IMR-90 (cell line): ENCODE results near the gene PLA2G12A. TPM values are rescaled to one million over a fixed set of nuclear protein-coding genes. Genes with fewer than 3 reads are reported as not detected.

Experiments
- ATAC-seq: fragments of 200-7000 bp; cut with Tn5 transposase; 2 replicates; pipeline ENCODE4 v1.9.1; 2020; ENCODE audit warnings: low read depth, mild to moderate bottlenecking, moderate library complexity
- BruUV-seq: library from RNA; stranded (reverse); fragments of 400-500 nt; replicated peaks from 2 replicates; lab custom pipeline; 2021; lab: Mats Ljungman, UMichigan
- CTCF ChIA-PET: fragments of 300-600 bp; formaldehyde crosslinking; extraction: SDS; loops from one replicate; lab custom pipeline; 2021; ENCODE audit warnings: antibody characterized with exemption; lab: Yijun Ruan, JAX
- POLR2A ChIA-PET: fragments of 300-600 bp; sonication (Branson Sonifier 250); formaldehyde crosslinking; loops from one replicate; lab custom pipeline; 2022; ENCODE audit warnings: antibody characterized with exemption; ENCODE audit not compliant: unreplicated experiment; lab: Charles Lee
- DNase-seq: peaks from one replicate; pipeline ENCODE4 v3.0.0; 2013
- H2AFZ ChIP-seq: replicated peaks from 2 replicates; pipeline ENCODE3; 2013; ENCODE audit warnings: low read length, mild to moderate bottlenecking; ENCODE audit not compliant: poor library complexity
- H2AK5ac ChIP-seq: 2 replicates; pipeline ENCODE4 v1.6.1; 2013; ENCODE audit warnings: low read depth, low read length, inconsistent platforms
- H2AK9ac ChIP-seq: replicated peaks from 2 replicates; pipeline ENCODE3; 2013; ENCODE audit warnings: mild to moderate bottlenecking, low read depth, low read length, moderate library complexity; ENCODE audit not compliant: poor library complexity
- H2BK120ac ChIP-seq: 2 replicates; pipeline ENCODE4 v1.6.1; 2013; ENCODE audit warnings: low read depth, low read length, inconsistent platforms
- H2BK15ac ChIP-seq: 3 replicates; pipeline ENCODE4 v1.6.1; 2013; ENCODE audit warnings: low read depth, low read length, inconsistent platforms
- H2BK20ac ChIP-seq: 2 replicates; pipeline ENCODE4 v1.6.1; 2013; ENCODE audit warnings: low read depth, mild to moderate bottlenecking, inconsistent platforms, low read length, moderate library complexity
- H2BK5ac ChIP-seq: 2 replicates; pipeline ENCODE4 v1.6.1; 2013; ENCODE audit warnings: mild to moderate bottlenecking, low read depth, low read length, inconsistent platforms; ENCODE audit not compliant: poor library complexity, severe bottlenecking
- H3K14ac ChIP-seq: replicated peaks from 2 replicates; pipeline ENCODE4 v1.6.1; 2013; ENCODE audit warnings: low read depth, low read length, inconsistent platforms
- H3K18ac ChIP-seq: 2 replicates; pipeline ENCODE4 v1.6.1; 2013; ENCODE audit warnings: low read depth, low read length, control low read depth
- H3K23ac ChIP-seq: 2 replicates; pipeline ENCODE4 v1.6.1; 2013; ENCODE audit warnings: low read depth, low read length, inconsistent platforms
- H3K27ac ChIP-seq: 2 replicates; pipeline ENCODE4 v1.5.1; 2013; ENCODE audit warnings: mild to moderate bottlenecking, control low read depth, low read length; ENCODE audit not compliant: insufficient read depth
- H3K27me3 ChIP-seq: 2 replicates; pipeline ENCODE4 v1.6.1; 2013; ENCODE audit warnings: low read length; ENCODE audit not compliant: control insufficient read depth, insufficient read depth
- H3K36me3 ChIP-seq: 2 replicates; pipeline ENCODE4 v1.6.1; 2013; ENCODE audit warnings: low read length, mixed read lengths; ENCODE audit not compliant: control insufficient read depth, insufficient read depth
- H3K4ac ChIP-seq: 2 replicates; pipeline ENCODE4 v1.6.1; 2013; ENCODE audit warnings: low read depth, low read length, inconsistent platforms
- H3K4me1 ChIP-seq: 2 replicates; pipeline ENCODE4 v1.6.1; 2013; ENCODE audit warnings: low read length, mixed read lengths; ENCODE audit not compliant: control insufficient read depth, insufficient read depth
- H3K4me2 ChIP-seq: 2 replicates; pipeline ENCODE4 v1.6.1; 2013; ENCODE audit warnings: low read depth, mild to moderate bottlenecking, control low read depth, low read length, moderate library complexity
- H3K4me3 ChIP-seq: 2 replicates; pipeline ENCODE4 v1.5.1; 2013; ENCODE audit warnings: low read depth, mild to moderate bottlenecking, control low read depth, low read length, moderate library complexity; ENCODE audit not compliant: insufficient read depth
- H3K56ac ChIP-seq: 2 replicates; pipeline ENCODE4 v1.6.1; 2013; ENCODE audit warnings: low read length, inconsistent platforms; ENCODE audit not compliant: insufficient read depth; ENCODE audit errors: extremely low read depth
- H3K79me1 ChIP-seq, 2 experiments: 2 replicates each; pipeline ENCODE4 v1.6.1; 2013; ENCODE audit warnings: low read length in 2 of 2, inconsistent platforms in 1 of 2, low read depth in 1 of 2
- H3K9ac ChIP-seq: 2 replicates; pipeline ENCODE4 v1.6.1; 2013; ENCODE audit warnings: low read depth, low read length, control low read depth
- H3K9me1 ChIP-seq: 2 replicates; pipeline ENCODE4 v1.6.1; 2013; ENCODE audit warnings: low read length, inconsistent platforms; ENCODE audit not compliant: insufficient read depth
- H3K9me3 ChIP-seq: 2 replicates; pipeline ENCODE4 v1.6.1; 2013; ENCODE audit warnings: low read length; ENCODE audit not compliant: control insufficient read depth, insufficient read depth
- H4K20me1 ChIP-seq: 2 replicates; pipeline ENCODE4 v1.6.1; 2013; ENCODE audit warnings: low read length, inconsistent platforms; ENCODE audit not compliant: insufficient read depth
- H4K5ac ChIP-seq: 2 replicates; pipeline ENCODE4 v1.6.1; 2013; ENCODE audit warnings: mild to moderate bottlenecking, low read depth, low read length, control low read depth
- H4K8ac ChIP-seq, 2 experiments: 2 replicates each; pipeline ENCODE4 v1.6.1; 2013; ENCODE audit warnings: low read depth in 2 of 2, low read length in 2 of 2, control low read depth in 1 of 2, inconsistent platforms in 1 of 2
- H4K91ac ChIP-seq: 2 replicates; pipeline ENCODE4 v1.6.1; 2013; ENCODE audit warnings: low read depth, low read length, inconsistent platforms; ENCODE audit not compliant: insufficient read depth
- BHLHE40 ChIP-seq: fragments of 150-350 bp; IDR thresholded peaks from 2 replicates; pipeline ENCODE4 v1.6.1; 2016; ENCODE audit warnings: mild to moderate bottlenecking, low read depth, low read length
- CEBPB ChIP-seq: IDR thresholded peaks from 2 replicates; pipeline ENCODE4 v1.6.1; 2012; ENCODE audit warnings: low read depth, low read length, improper control_type of control experiment
- CHD1 ChIP-seq: IDR thresholded peaks from 2 replicates; pipeline ENCODE4 v1.6.1; 2012; ENCODE audit warnings: low read depth, low read length, improper control_type of control experiment
- CTCF ChIP-seq: conservative IDR thresholded peaks from 2 replicates; pipeline ENCODE4 v1.5.1; 2012; ENCODE audit warnings: mild to moderate bottlenecking, low read depth, low read length, improper control_type of control experiment
- ELK1 ChIP-seq: fragments of 150-350 bp; IDR thresholded peaks from 2 replicates; pipeline ENCODE4 v1.6.1; 2016; ENCODE audit warnings: low read depth, mild to moderate bottlenecking, low read length, moderate library complexity, borderline replicate concordance
- FOS ChIP-seq: fragments of 150-350 bp; IDR thresholded peaks from 2 replicates; pipeline ENCODE4 v1.6.1; 2016; ENCODE audit warnings: low read depth, low read length
- MAZ ChIP-seq: IDR thresholded peaks from 2 replicates; pipeline ENCODE4 v1.6.1; 2012; ENCODE audit warnings: low read depth, mild to moderate bottlenecking, low read length, improper control_type of control experiment, moderate library complexity, borderline replicate concordance
- MXI1 ChIP-seq: IDR thresholded peaks from 2 replicates; pipeline ENCODE4 v1.6.1; 2012; ENCODE audit warnings: low read depth, mild to moderate bottlenecking, low read length, moderate library complexity, borderline replicate concordance
- NFE2L2 ChIP-seq: fragments of 150-350 bp; IDR thresholded peaks from 2 replicates; pipeline ENCODE4 v1.6.1; 2016; ENCODE audit warnings: low read depth, mild to moderate bottlenecking, low read length
- POLR2A ChIP-seq: IDR thresholded peaks from 2 replicates; pipeline ENCODE4 v1.6.1; 2012; ENCODE audit warnings: mild to moderate bottlenecking, low read depth, low read length
- RAD21 ChIP-seq: IDR thresholded peaks from 2 replicates; pipeline ENCODE4 v1.6.1; 2012; ENCODE audit warnings: low read length, improper control_type of control experiment
- RCOR1 ChIP-seq: IDR thresholded peaks from 2 replicates; pipeline ENCODE4 v1.6.1; 2012; ENCODE audit warnings: mild to moderate bottlenecking, low read length, improper control_type of control experiment; ENCODE audit not compliant: insufficient replicate concordance
- SMC3 ChIP-seq: fragments of 150-350 bp; IDR thresholded peaks from 2 replicates; pipeline ENCODE4 v1.6.1; 2016; ENCODE audit warnings: low read depth, mild to moderate bottlenecking, antibody characterized with exemption, low read length, moderate library complexity
- USF2 ChIP-seq: fragments of 150-350 bp; IDR thresholded peaks from 2 replicates; pipeline ENCODE4 v1.6.1; 2017; ENCODE audit warnings: mild to moderate bottlenecking, antibody characterized with exemption, low read length, low read depth
- WGBS, 2 experiments: methylation state at CpG; one replicate each; pipeline versions ENCODE4 v1.1.5 to v1.1.7; 2013; ENCODE audit warnings: missing lambda C conversion rate in 2 of 2; ENCODE audit not compliant: insufficient read length in 1 of 2; ENCODE audit errors: extremely low coverage in 2 of 2; 5-methylcytosine and 5-hydroxymethylcytosine counted together
- dilution Hi-C: fragments of 300-500 bp; cut with HindIII; formaldehyde crosslinking; loops from one replicate; pipeline ENCODE4 v1.14.3; 2018; ENCODE audit warnings: low sequenced_read_pairs; ENCODE audit not compliant: unreplicated experiment
- in situ Hi-C: fragments of 300-500 bp; cut with MboI; formaldehyde crosslinking; loops from 3 replicates; pipeline ENCODE4 v1.14.3; 2019; ENCODE audit warnings: low sequenced_read_pairs, inconsistent platforms, mixed read lengths
- intact Hi-C: fragments of 100-400 bp; cut with micrococcal nuclease; formaldehyde crosslinking; loops from 2 replicates; pipeline ENCODE4 v1.10.0; 2022
- polyA plus RNA-seq, 3 experiments: library from polyadenylated mRNA; depleted of rRNA; stranded (reverse); fragments of >200 nt; gene quantifications; 2 replicates each; pipeline ENCODE4 v1.2.3, GENCODE V29; 2012; ENCODE audit warnings: low replicate concordance in 1 of 3
- total RNA-seq: library from RNA; depleted of rRNA; stranded (reverse); fragments of >200 nt; gene quantifications from 2 replicates; pipeline ENCODE4 v1.2.3, GENCODE V29; 2012

The PLA2G12A gene
- total and polyA plus RNA-seq, 2 of the 4 experiments (the other 2 are of a cell fraction), result 10.3 to 17.4 TPM

- dilution Hi-C loops (no loop called here), intact Hi-C loops (no loop called here), in situ Hi-C loops (no loop called here)
- peaks cover 4% of the 10 kb centered on the region; the same call in 1 of the 2 replicates for H3K27me3 ChIP-seq
- H2AFZ ChIP-seq, result no peak overlapping the region
- H3K4me1 ChIP-seq, result no peaks in the 10 kb centered on the region
- H3K27ac ChIP-seq, result no peak overlapping the region
- H2BK5ac ChIP-seq, result no peak overlapping the region
- no peaks in the 10 kb centered on the region for H3K36me3 ChIP-seq
- no peak overlapping the region for H2BK120ac ChIP-seq
- H4K20me1 ChIP-seq, result no peaks in the 10 kb centered on the region
- H4K8ac ChIP-seq, result no peak overlapping the region
- POLR2A ChIA-PET, result no interaction called here
- ATAC-seq (no peak), DNase-seq (no peak)
- no peaks in the 10 kb centered on the region for H3K9me3 ChIP-seq
- CTCF ChIA-PET, result no interaction called here
- H3K9ac ChIP-seq, result no peak overlapping the region
- WGBS, 2 experiments, result no CpG with 5 or more reads among the region's 1 CpG
- H3K23ac ChIP-seq, result no peak overlapping the region
- no peak overlapping the region for H3K4me2 ChIP-seq
- no peak overlapping the region for H3K18ac ChIP-seq
- H3K56ac ChIP-seq, result no peak overlapping the region
- no peaks in the 10 kb centered on the region for H3K9me1 ChIP-seq
- TF ChIP-seq ELK1, result no peak
- no peak for TF ChIP-seq CEBPB
- TF ChIP-seq CTCF, result no peak
- TF ChIP-seq SMC3, result no peak
- TF ChIP-seq CHD1, result no peak
- TF ChIP-seq USF2, result no peak
- TF ChIP-seq RAD21, result no peak
- no peak for TF ChIP-seq NFE2L2
- no peak for TF ChIP-seq MAZ
- no peak for TF ChIP-seq RCOR1
- TF ChIP-seq POLR2A, result no peak
- TF ChIP-seq BHLHE40, result no peak
- no peak for TF ChIP-seq FOS
- no peak for TF ChIP-seq MXI1
- H3K79me1 ChIP-seq, result no peaks in the 10 kb centered on the region
- H3K4me3 ChIP-seq, result no peak overlapping the region
- H2AK5ac ChIP-seq, result no peak overlapping the region
- no peak overlapping the region for H2BK20ac ChIP-seq
- no peak overlapping the region for H2BK15ac ChIP-seq
- no TSS peak for BruUV-seq
- no peak overlapping the region for H4K91ac ChIP-seq
- H3K14ac ChIP-seq, result no peak overlapping the region
- H3K4ac ChIP-seq, result no peak overlapping the region
- H2AK9ac ChIP-seq, result no peak overlapping the region
- no peak overlapping the region for H4K5ac ChIP-seq
Measured at GRCh38 chr4:109748114-109748513, 18.2 kb upstream of the PLA2G12A start.
